Right lobe of liver (tissue), 6 donors: ENCODE measurements around the gene SHISA3. TPM values are rescaled to one million over a fixed set of nuclear protein-coding genes. Genes with fewer than 3 reads are reported as not detected.

Experiments used
- ATAC-seq, 4 donors: fragments of 200-7000 bp; cut with Tn5 transposase; one replicate each; pipeline ENCODE4 v1.9.1; 2020; ENCODE audit warnings: mild to moderate bottlenecking in 4 of 4, moderate library complexity in 4 of 4
- DNase-seq, 3 donors: peaks; one replicate each; pipeline ENCODE4 v3.0.0-alpha.2; 2020
- H3K27ac ChIP-seq, 3 donors: fragments of 200-600 bp; one replicate each; pipeline ENCODE4 v1.8.0; 2022
- H3K27me3 ChIP-seq, 2 donors: fragments of 200-600 bp; one replicate each; pipeline ENCODE4 v1.8.0; 2022
- H3K36me3 ChIP-seq, 4 donors: fragments of 200-600 bp; sonication (generic) in 1 of 4; one replicate each; pipeline versions ENCODE4 v1.5.1 to v1.8.0; 2017 to 2022; ENCODE audit warnings: control low read depth in 1 of 4
- H3K4me1 ChIP-seq, 4 donors: fragments of 200-600 bp; sonication (generic) in 1 of 4; one replicate each; pipeline versions ENCODE4 v1.5.1 to v1.8.0; 2017 to 2022; ENCODE audit warnings: control low read depth in 1 of 4
- H3K4me3 ChIP-seq, 3 donors: fragments of 200-600 bp; one replicate each; pipeline ENCODE4 v1.8.0; 2022
- H3K9me3 ChIP-seq, 4 donors: fragments of 200-600 bp; sonication (generic) in 1 of 4; one replicate each; pipeline versions ENCODE4 v1.5.1 to v1.8.0; 2017 to 2022; ENCODE audit warnings: control low read depth in 1 of 4
- POLR2A ChIP-seq: fragments of 450-650 bp; IDR thresholded peaks from one replicate; pipeline ENCODE4 v1.6.1; 2017; ENCODE audit warnings: antibody characterized with exemption, mild to moderate bottlenecking
- WGBS: methylation state at CpG from one replicate; pipeline ENCODE4 v1.1.6; 2018; ENCODE audit warnings: low coverage, low lambda C conversion rate; ENCODE audit not compliant: insufficient coverage; ENCODE audit errors: missing lambda C conversion rate; 5-methylcytosine and 5-hydroxymethylcytosine counted together
- intact Hi-C, 2 donors: fragments of 100-400 bp; cut with DNase I; formaldehyde crosslinking; loops; one replicate each; pipeline versions ENCODE4 v1.11.2 to v1.14.1; 2022
- long read RNA-seq: library from polyadenylated mRNA; unstranded; transcript quantifications from one replicate; pipeline ENCODE4 v2.0.0, GENCODE V29; 2019
- total RNA-seq, 6 experiments: library from RNA; depleted of rRNA in 2 of 6; stranded (reverse); fragments of >200 nt in 2 of 6; fragmentation: NEBNext Ultra II Directional in 3 of 6; extraction: Animal tissue kit (Norgen Biotek cat#: 25700) in 3 of 6; gene quantifications; one replicate each; pipeline versions ENCODE4 v1.1.0 to v1.2.4, GENCODE V29; 2016 to 2023
- TF ChIP-seq, protein P1 (sequence below), 4 donors: fragments of 200-600 bp in 3 of 4; fragments of 450-650 bp in 1 of 4; IDR thresholded peaks; one replicate each; pipeline versions ENCODE4 v1.5.1 to v1.8.0; 2016 to 2022; ENCODE audit warnings: antibody characterized with exemption in 4 of 4, mild to moderate bottlenecking in 2 of 4
- donor health status: DM: no; HTN: yes; CAD: no.
- donor health status: DM: no; HTN: no; CAD: no.
- donor health status: DM: no; HTN: no; CAD: no.
- donor health status: DM: no; HTN: yes; CAD: no.
- donor health status: DM: no; HTN: yes; CAD: no.

Gene SHISA3
- under 1 TPM; 0.12 to 0.69 (median 0.36) TPM for total RNA-seq
- long read RNA-seq = 0 reads

DNA sequence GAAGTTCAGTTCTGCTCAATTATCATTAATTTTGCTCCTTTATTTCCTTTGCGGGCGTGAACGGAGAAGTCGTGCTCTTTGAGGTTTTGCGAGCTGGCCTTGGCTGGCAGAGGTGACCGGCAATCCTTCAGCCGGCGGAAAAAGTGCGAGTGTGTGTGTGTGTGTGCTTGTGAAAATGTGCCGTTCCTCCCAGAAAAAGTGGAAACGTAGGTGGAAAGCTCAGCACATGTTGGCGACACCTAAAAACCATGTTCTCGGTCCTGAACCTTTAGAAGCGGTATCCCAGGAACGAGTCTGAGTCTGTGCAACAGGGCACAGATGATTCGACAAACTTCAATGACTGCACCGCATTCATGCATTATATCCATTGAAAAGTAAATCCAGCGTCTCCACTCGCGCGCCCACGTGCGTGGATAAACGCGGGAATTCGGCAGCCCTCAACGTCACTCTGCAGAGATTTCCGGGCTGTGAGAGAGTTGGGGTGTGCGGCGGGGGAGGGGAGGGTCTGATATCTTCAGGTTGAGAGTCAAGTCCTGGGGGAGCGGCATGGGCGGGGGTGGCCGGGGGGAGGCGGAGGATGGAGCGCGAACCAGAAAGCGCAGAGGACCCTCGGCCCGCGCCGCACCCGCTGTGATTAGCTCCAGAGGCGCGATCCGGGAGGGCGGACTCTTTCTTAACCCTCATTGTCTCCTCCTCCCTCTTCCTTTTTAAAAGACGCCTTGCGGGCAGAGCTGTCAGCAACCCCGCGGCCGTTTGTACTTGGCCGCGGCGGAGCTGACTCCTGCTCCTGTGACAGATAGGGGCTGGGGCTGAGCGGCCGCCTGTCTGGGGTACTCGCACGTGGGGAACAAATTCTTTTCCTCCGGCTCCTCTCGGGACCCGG lies at the start of gene SHISA3:
TSS of gene SHISA3 (plus strand) at position 737 of the 883 bp plus-strand sequence. CDS start 569 bp downstream, outside the sequence.
- no peaks in the 10 kb centered on the region for H3K36me3 ChIP-seq
- peak; percentile 25 to 45 (median 33) for ATAC-seq
- TF ChIP-seq POLR2A = no peak
- TF ChIP-seq, protein P1, sequence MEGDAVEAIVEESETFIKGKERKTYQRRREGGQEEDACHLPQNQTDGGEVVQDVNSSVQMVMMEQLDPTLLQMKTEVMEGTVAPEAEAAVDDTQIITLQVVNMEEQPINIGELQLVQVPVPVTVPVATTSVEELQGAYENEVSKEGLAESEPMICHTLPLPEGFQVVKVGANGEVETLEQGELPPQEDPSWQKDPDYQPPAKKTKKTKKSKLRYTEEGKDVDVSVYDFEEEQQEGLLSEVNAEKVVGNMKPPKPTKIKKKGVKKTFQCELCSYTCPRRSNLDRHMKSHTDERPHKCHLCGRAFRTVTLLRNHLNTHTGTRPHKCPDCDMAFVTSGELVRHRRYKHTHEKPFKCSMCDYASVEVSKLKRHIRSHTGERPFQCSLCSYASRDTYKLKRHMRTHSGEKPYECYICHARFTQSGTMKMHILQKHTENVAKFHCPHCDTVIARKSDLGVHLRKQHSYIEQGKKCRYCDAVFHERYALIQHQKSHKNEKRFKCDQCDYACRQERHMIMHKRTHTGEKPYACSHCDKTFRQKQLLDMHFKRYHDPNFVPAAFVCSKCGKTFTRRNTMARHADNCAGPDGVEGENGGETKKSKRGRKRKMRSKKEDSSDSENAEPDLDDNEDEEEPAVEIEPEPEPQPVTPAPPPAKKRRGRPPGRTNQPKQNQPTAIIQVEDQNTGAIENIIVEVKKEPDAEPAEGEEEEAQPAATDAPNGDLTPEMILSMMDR (IDR thresholded peaks at IDR 0.05) = no peak
- H3K4me3 ChIP-seq = peak within 1 kb of the TSS; percentile 31 to 32 (median 31)
- intact Hi-C loops = no loop called here
- H3K9me3 ChIP-seq = no peaks in the 10 kb centered on the region
- 10% methylated on average over 34 of the region's 61 CpGs for WGBS
- H3K27ac ChIP-seq = no peak within 1 kb of the TSS
- H3K4me1 ChIP-seq = peaks cover 0 to 19% (median 0%) of the 10 kb centered on the region in 4 donors
- H3K27me3 ChIP-seq = peaks cover 0 to 19% of the 10 kb centered on the region in 2 donors
- DNase-seq = peak in 1 of 3 donors; percentile 26

DNA sequence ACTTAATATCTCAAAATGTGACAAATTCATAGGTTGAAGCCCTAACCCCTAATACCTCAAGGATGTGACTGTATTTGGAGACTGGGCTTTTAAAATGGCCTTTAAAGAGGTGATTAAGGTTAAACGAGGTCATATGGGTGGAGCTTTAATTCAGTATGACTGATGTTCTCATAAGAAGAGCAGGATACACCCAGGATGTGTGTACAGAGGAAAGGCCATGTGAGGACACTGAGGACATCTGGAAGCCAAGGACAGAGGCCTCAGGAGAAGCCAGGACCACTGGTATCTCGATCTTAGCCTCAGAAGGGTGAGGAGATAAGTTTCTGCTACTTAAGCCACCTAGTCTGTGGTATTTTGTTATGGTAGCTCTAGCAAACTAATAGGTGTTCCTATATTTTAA lies 49.0 kb upstream of the SHISA3 start:
- no peak overlapping the region for H3K4me3 ChIP-seq
- intact Hi-C loops = no loop called here
- H3K4me1 ChIP-seq = no peaks in the 10 kb centered on the region
- WGBS = 74% methylated on average over 1 of the region's 2 CpGs
- H3K36me3 ChIP-seq = no peaks in the 10 kb centered on the region
- no peak for TF ChIP-seq POLR2A
- TF ChIP-seq, protein P1 (IDR thresholded peaks at IDR 0.05) = no peak
- H3K9me3 ChIP-seq = no peaks in the 10 kb centered on the region
- no peak overlapping the region for H3K27ac ChIP-seq
- H3K27me3 ChIP-seq = no peaks in the 10 kb centered on the region
- no peak for DNase-seq
- no peak for ATAC-seq

DNA sequence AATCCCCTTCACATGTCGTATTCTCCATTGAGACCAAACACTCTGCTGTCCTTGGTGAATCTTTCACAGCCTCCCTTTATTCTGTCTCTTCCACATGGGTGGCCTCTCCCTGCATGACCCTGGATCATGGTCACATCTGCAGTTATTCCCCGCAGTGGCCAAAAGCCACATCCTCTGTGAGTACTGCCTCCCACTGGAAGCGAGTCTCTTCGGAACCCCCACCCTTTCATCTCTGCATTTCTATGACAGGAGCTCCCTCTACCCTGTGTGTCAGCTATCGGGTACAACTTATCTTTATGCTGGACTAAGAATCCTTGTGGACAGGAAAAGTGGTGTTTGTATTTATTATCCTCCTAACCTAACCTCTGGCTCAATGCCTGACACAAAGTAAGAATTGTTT lies 48.6 kb upstream of the SHISA3 start:
- Histone ChIP-seq H3K36me3 (no peaks in the 10 kb centered on the region), H3K4me1 (no peaks in the 10 kb centered on the region), H3K9me3 (no peaks in the 10 kb centered on the region), H3K27me3 (no peaks in the 10 kb centered on the region), H3K27ac (no peak overlapping the region), H3K4me3 (no peak overlapping the region)
- intact Hi-C loops = no loop called here
- DNase-seq (no peak), ATAC-seq (peak in 1 of 4 donors; percentile 18)
- WGBS = 72% methylated on average over 5 of the region's 5 CpGs
- TF ChIP-seq, protein P1 (IDR thresholded peaks at IDR 0.05) = no peak
- no peak for TF ChIP-seq POLR2A

DNA sequence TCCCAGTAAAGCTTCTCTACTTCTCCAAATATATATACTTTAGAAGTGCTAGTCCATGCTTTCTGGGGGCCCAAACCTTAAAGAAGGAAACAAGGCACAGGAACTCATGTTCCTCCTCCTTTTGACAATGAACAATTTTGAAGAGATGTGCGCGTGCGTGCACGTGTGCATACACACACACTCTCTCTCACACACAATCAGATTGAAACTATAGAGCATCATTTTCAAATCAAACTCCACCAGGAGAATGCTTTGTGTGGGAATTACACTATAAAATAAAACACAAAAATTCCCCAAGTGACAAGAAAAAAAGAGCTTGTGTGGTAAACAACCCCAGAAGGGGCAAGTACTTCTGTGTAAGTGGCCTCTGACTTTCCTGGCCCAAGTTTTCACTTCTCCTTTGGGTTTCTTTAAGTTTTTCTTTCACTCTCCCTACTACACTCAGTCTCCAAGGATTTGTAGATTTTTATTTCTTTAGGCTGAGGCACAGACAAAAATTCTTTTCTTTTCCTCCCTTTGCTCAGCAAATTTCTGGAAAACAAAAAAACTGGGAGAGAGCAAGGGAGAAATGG lies 46.6 kb upstream of the SHISA3 start:
- Histone ChIP-seq H3K9me3 (no peaks in the 10 kb centered on the region), H3K27ac (no peak overlapping the region), H3K36me3 (no peaks in the 10 kb centered on the region), H3K4me1 (no peaks in the 10 kb centered on the region), H3K27me3 (no peaks in the 10 kb centered on the region), H3K4me3 (no peak overlapping the region)
- no peak for TF ChIP-seq POLR2A
- TF ChIP-seq, protein P1 (IDR thresholded peaks at IDR 0.05) = no peak
- intact Hi-C loops = no loop called here
- 91% methylated on average over 4 of the region's 4 CpGs for WGBS
- ATAC-seq (peak in 1 of 4 donors; percentile 54), DNase-seq (no peak)
